NCI-H1694 treated with DMSO at 0.1 percent for 48 hours (cell line): ENCODE results near the gene TTC23L.
A peak's percentile ranks its signal among the peaks of the same experiment; 100 is the strongest.
"Not testable (repeated sequence)": the region's sequence is repeated elsewhere in the genome, so short reads cannot be mapped to it uniquely, and the experiment has no call there.

Experiments used
- DNase-seq: peaks from one replicate; lab custom pipeline; 2025; lab: John Stamatoyannopoulos, UW

The TTC23L gene

GRCh38 chr5:34838785-34839714 is at the start of gene TTC23L:
TTC23L (plus strand) TSS chr5:34839164; CDS start chr5:34840672, 1,508 bp downstream.
- peak; percentile 87 for DNase-seq

- DNase-seq = no peak
Observed at GRCh38 chr5:34789639-34790038, 49.3 kb upstream of the TTC23L start.

GRCh38 chr5:34790069-34790468 is 48.9 kb upstream of the TTC23L start:
- DNase-seq = no peak

GRCh38 chr5:34791761-34792244 is 47.2 kb upstream of the TTC23L start:
- DNase-seq = no peak

GRCh38 chr5:34802834-34803563 is 36.0 kb upstream of the TTC23L start:
- DNase-seq = no peak

GRCh38 chr5:34803974-34804732 is 34.8 kb upstream of the TTC23L start:
- no peak for DNase-seq

- DNase-seq = no peak
Observed at GRCh38 chr5:34804913-34805312, 34.1 kb upstream of the TTC23L start.

GRCh38 chr5:34806532-34806931 is 32.4 kb upstream of the TTC23L start:
- DNase-seq = no peak

- DNase-seq = no peak
Observed at GRCh38 chr5:34811706-34812105, 27.3 kb upstream of the TTC23L start.

- DNase-seq = no peak
Observed at GRCh38 chr5:34813509-34813908, 25.5 kb upstream of the TTC23L start.

GRCh38 chr5:34817558-34818351 is 21.2 kb upstream of the TTC23L start:
- no peak for DNase-seq

GRCh38 chr5:34818717-34819116 is 20.2 kb upstream of the TTC23L start:
- DNase-seq = no peak

- DNase-seq = no peak
Observed at GRCh38 chr5:34820593-34820992, 18.4 kb upstream of the TTC23L start.

GRCh38 chr5:34822956-34823715 is 15.8 kb upstream of the TTC23L start:
- no peak for DNase-seq

- DNase-seq = no peak
Observed at GRCh38 chr5:34826347-34826746, 12.6 kb upstream of the TTC23L start.

- DNase-seq = no peak
Observed at GRCh38 chr5:34827588-34828506, 11.1 kb upstream of the TTC23L start.

GRCh38 chr5:34830827-34831226 is 8.1 kb upstream of the TTC23L start:
- DNase-seq = not testable (repeated sequence)

GRCh38 chr5:34831303-34831702 is 7.7 kb upstream of the TTC23L start:
- DNase-seq = no peak

GRCh38 chr5:34832568-34832967 is 6.4 kb upstream of the TTC23L start:
- DNase-seq = no peak
